ENCODE results near the gene APOA5.

DNA sequence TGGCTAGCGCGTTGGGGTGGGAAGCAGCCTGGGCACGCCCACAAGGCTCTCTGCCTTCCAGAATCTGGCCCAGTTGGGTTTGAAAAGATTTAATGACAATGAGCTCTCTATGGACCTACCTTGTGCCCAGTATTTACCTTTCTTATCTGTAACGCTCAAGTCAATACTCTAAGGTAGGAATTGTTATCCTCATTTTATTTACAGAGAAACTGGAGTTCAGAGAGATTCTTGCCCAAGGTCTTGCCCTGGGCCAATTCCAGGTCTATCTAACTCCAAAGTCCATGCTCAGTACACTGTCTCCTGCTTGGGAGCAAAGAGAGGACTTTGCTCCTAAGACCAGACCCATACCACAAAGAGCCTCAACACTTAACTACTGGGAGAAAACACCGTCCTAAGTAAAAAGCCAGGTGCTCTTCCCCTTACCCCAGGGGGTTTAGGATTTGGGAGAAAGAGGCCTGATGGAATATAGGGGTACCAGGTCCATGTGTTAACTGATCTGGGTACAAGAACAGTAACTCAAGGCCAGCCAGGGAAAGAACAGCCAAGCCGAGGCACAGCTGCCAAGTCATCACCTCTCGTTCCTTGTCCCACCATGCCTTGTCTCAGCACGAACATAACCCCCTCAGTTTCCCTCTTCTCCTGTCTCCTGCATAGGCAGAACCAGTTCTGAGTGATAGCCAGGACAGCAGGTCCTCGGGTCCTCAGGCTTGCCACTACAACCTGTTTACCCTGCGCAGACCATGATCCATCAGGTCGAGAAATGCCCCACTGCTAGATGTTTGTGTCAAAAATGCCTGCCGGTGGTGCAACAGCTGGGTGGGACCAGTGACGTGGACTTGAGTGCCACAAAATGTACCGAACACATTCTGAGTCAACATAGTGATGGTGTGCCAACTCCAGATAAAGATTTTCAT is 16.8 kb upstream of the APOA5 start:
- TF ChIP-seq POLR2A (IDR thresholded peaks at IDR 0.05) (no peak), EP300 (IDR thresholded peaks at IDR 0.05) (no peak)
- TF ChIP-seq, protein P1, sequence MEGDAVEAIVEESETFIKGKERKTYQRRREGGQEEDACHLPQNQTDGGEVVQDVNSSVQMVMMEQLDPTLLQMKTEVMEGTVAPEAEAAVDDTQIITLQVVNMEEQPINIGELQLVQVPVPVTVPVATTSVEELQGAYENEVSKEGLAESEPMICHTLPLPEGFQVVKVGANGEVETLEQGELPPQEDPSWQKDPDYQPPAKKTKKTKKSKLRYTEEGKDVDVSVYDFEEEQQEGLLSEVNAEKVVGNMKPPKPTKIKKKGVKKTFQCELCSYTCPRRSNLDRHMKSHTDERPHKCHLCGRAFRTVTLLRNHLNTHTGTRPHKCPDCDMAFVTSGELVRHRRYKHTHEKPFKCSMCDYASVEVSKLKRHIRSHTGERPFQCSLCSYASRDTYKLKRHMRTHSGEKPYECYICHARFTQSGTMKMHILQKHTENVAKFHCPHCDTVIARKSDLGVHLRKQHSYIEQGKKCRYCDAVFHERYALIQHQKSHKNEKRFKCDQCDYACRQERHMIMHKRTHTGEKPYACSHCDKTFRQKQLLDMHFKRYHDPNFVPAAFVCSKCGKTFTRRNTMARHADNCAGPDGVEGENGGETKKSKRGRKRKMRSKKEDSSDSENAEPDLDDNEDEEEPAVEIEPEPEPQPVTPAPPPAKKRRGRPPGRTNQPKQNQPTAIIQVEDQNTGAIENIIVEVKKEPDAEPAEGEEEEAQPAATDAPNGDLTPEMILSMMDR (IDR thresholded peaks at IDR 0.05), result no peak
